ENCODE results near the gene ATRNL1.

- TF ChIP-seq CTCF (IDR thresholded peaks at IDR 0.05), result no peak
- TF ChIP-seq POLR2AphosphoS5 (IDR thresholded peaks at IDR 0.05), result no peak
Measured at GRCh38 chr10:115164220-115164619, 71.1 kb downstream of the ATRNL1 start.

Data from prostate gland (tissue), 2 donors.